HG03135 (cell line): ENCODE measurements around the gene SHISA5.
"Not testable (repeated sequence)": the region's sequence is repeated elsewhere in the genome, so short reads cannot be mapped to it uniquely, and the experiment has no call there.

Experiments
- ATAC-seq: cut with Tn5 transposase; IDR thresholded peaks from one replicate; pipeline ENCODE4 v1.9.1; 2021; ENCODE audit warnings: mild to moderate bottlenecking, moderate library complexity; ENCODE audit not compliant: unreplicated experiment

The SHISA5 gene, protein sequence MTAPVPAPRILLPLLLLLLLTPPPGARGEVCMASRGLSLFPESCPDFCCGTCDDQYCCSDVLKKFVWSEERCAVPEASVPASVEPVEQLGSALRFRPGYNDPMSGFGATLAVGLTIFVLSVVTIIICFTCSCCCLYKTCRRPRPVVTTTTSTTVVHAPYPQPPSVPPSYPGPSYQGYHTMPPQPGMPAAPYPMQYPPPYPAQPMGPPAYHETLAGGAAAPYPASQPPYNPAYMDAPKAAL

DNA sequence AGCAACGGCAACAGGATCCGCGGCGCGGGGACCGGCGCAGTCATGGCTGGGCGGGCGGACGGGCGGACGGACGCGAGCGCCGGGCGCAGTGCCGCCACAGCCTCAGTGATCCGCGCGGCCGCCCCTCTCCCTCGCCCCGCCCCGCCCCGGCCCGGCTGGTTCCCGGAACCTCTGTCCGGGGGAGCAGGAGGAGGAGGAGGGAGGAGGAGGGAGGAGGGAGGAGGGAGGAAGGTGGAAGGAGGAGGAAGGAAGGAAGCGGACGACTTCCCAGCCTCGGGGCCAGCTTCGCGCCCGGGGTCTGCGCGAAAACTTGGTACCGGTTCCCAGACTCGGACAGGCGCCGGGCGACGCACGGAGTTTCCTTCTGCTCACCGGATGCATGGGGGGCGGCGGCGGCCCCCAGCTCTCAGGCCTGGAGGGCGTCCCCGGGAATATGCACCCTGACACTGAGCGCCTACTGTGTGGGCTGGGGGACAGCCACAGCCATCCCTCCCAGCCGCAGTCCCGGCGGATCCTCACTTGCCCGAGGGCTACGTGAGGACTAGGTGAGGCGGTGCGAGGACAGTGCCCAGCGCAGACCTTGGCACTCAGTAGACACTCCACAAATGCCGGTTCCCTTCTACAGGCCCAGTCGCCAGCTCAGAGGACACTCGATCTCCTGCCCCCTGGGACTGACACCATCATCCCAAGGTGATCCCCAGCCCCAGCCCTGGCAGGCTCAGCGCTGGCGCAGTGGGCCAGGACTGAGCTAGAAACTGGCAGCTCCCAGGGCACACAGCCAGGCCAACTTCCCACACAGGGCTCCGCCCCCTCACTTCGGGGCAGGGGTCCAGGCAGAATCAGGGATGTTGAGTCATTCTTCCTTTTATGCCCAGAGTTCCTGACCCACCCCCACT, at the start of gene SHISA5:
TSS of gene SHISA5 (minus strand) at position 124 of the 896 bp plus-strand sequence. CDS start at position 44, 80 bp downstream.
- ATAC-seq: no peak

DNA sequence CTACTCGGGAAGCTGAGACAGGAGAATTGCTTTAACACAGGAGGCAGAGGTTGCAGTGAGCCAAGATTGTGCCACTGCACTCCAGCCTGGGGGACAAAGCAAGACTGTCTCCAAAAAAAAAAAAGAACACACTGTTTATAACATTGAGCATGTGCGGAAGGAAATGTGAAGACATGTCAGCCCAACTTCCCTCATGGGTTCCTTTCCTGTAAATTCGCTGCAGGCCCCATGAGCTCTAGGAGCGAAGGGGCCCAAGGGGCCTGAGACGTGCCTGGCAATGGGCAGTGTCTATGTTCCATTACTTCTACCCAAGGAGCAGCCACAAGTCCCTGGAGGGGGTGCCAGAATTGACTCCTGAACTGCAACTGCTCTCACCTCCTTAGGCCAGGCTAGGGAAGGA, 49.4 kb upstream of the SHISA5 start:
- ATAC-seq: no peak

DNA sequence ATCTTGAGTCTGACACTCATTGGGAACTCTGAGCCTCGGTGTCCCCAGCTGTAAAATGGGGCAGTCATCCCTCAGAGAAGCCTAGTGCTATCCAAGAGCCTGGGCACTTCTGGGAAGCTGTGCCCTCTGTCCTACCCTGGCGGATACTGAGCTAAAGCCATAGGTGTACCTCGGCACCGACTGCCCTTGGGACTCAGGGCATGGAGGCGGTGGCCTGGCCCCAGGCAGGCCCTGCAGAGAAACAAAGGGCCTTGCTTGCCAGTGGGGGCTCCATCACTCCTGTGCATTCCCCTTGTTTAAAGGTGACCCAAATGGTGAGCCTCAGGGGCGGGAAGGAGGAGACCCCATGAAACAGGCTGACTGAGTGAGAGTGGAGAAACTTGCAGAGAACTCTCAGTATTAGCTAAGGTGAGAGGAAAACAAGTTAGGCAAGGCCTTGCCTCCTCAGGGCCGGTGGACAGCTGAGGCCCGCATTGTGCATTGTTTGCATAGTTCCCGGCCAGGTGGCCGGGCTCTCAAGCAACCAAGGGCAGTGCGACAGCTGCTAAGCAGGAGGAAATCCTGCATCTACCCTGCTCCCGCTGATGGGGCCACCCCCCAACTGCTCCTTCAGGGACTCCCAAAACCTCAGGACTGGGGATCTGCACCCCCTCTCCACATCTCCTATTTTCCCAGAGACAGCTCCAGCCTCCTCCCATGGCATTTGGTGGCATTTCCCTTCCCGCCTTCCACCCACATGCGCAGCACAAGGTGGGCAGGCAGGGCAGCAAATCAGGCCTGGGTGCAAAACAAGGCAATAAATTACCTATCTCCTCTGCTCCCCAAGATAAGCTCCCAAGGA, 48.4 kb upstream of the SHISA5 start:
- ATAC-seq: no peak

DNA sequence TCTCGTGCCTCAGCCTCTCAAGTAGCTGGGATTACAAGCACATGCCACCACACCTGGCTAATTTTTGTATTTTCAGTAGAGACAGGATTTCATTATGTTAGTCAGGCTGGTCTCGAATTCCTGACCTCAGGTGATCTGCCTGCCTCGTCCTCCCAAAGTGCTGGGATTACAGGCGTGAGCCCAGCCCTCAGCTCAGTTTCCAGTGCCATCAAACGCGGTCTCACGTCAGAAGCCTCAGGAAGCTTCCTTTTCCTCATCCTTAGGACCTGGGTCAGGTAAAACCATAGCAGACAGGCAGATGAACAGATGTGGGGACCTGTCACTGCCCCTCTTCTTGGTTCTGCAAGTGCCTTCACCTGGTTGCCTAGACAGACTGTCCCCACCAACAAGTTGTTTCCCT, 47.7 kb upstream of the SHISA5 start:
- not testable (repeated sequence) for ATAC-seq

DNA sequence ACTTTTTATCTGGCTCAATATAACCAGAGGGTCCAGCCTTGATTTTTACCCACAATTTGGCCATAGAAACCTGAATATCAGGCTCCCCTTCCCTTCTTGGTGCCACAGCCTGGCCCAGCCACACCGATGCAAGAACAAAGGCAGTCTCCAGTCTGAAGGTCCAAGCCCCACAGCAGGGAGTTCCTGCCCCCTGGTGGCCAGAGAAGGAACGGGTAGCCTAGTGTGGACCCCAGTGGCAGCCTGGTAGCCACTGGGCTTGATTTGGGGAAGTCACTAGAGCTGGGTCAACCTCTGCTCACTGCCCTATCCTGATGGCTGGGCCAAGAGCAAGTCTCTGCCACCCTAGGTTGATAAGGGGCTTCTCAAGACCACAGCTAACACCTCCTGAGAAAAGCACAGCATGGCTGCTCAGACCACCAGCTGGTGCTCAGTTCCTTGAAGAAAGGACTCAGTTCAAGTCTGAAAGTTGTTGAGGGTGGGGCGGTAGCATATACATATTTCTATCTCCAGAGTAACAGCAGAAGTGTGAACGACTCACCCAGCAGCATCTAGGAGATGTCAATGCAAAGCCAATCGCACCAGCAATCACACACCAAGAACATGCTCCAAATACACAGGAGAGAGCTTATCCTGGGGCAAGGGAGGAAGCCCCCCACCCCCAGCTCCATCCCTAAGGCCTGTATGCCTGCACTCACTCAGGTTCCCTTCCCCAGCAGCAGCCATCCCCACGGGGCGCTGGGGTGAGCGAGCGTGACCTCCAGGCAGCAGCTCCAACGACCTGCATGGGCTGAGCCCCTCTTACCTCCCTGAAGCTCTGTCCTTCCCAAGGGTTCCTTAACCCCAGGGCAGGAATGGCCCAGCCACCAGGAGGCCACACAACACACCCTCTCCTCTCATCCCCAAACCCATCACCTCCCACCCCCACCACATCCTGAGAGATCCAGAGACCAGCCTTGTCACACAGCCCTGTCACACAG, 45.0 kb upstream of the SHISA5 start:
- peak; percentile 62 for ATAC-seq

DNA sequence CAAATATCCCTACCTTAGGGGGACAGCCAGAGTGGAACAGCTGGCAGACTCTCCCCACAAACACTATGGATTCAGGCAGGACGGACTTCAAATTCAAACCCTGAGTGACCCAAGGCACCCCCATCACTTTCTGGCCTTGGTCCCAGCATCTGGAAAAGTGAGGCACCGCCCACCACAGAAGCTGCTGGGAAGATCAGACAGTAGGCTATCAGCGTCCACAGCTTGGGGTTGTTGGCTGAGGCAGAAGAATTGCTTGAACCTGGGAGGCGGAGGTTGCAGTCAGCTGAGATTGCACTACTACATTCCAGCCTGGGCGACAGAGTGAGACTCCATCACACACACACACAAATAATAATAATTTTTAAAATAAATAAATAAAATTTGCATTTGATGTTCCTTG, 44.2 kb upstream of the SHISA5 start:
- ATAC-seq: no peak

DNA sequence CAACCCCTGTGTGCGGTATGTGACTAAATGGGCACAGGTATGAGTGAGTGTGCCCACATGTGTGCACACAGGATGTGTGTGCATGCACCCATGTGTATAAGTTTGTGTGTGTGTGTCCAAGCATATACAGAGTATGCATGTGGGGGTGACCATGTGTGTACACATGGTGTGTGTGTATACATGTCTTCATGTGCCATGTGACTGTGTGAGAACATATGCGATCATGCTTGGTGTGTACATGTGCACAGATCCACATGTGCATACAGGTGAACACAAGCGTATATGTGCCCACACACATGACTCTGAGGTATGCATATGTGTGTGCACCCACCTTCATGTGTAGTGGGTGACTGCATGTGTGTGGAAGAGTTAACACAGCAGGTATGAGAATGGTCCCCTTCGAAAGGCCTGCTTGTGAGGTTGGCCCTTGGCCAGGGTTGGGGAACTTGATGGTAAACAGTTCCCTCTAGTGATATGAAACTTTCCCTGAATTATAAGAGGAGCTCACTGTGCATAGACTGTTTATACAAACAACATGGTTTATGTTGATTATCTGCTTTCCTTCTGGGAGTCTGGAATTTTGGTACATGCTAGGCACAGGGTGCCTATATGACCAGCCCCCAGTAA, 42.3 kb upstream of the SHISA5 start:
- ATAC-seq: no peak

DNA sequence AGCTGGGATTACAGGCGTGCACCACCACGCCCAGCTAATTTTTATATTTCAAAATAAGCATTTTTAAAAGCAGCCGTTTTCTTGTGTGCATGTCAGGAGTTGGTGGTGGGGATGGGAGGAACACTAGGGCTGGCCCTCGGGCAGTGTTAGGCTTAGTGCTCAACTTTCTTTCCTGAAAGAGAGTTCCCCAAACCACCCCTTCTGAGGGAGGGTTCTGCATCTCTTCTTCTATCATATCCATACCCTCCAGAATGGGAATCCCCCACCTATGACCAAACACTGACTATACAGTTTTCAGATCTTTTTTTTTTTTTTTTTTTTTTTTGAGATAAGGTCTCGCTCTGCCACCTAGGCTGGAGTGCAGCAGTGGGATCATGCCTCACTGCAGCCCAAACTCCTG, 40.2 kb upstream of the SHISA5 start:
- ATAC-seq: no peak

DNA sequence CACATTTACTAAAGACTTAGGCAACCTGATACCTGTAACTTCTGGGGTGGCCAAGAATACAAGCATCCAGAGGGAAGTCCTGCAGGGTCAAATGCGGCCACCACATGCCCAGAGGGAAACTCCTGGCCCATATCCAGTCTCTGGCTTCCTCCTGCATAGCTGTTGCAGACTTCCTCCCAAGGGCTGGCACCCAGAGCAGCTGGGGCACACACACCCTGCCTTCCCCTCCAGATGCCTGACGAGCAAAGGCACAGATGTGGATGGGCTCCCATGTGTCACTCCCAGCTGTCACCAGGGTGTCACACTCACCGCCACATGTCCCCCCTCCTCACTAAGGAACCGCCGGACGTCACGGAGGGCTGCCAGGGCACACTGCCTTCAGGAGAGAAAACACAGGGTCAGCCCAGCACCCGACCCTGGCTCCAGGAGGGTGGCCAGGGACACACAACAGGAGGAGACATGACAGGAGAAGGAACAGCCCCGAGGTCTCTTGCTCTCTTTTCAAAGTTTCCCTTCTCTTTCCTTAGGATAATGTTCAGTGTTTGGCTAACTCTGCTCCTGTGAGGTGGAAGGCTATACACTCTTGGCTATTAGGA, 39.4 kb upstream of the SHISA5 start:
- no peak for ATAC-seq

DNA sequence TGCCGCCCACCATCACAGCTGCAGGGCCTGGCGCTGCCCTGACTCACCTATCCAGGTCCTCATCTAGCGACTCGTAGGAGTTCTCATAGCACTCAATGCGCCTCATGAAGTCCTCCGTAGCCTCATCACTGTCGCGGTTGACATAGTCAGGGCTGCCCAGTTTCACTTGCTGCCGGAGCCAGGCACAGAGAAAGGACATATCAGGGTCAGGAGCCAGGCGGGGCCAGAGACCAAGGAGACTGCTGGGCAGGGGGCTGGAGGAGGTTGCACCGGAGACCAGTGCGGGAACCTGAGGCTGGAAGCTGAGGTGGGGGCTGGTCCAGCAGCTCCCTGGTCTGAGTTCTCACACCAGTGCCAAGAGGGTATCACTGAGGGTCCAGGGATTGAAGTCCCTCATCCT, 34.5 kb upstream of the SHISA5 start:
- ATAC-seq: no peak

DNA sequence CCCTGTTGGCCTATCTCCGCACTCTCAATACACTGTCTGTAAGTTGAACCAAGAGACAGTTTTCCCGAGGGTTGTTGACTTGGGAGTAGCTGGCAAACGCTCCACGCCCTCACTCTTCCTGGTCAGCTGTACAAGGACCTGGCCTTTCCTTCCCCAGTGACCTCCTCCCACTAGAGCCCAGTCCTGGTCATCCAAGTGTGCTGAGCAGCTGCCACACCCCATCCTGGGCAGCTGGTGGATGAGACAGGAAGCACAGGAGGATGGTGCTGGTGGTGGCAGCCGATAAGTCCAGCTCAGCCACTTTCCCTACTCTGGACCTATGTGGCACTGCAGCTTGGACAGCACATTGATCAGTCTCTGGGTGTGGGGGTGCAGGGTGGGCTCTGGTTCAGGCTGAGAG, 32.8 kb upstream of the SHISA5 start:
- no peak for ATAC-seq

DNA sequence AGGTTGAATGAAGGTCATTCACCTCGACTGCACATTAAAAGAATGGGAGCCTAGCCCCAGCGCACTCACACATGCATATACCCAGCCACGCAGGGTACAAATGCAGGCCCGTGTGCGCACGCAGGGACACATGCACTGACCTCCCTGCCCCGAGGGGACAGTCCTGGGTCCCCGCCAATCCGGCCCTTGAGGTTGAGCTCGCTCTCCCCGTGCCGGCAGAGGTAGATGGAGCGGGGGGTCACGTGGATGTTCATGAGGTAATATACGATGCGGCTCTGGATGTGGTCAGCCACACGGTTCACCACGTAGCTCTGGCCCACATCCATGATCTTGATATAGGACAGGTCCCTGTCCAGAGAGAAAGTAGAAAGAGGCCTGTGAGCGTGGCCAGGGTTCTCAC, 32.1 kb upstream of the SHISA5 start:
- ATAC-seq: no peak

DNA sequence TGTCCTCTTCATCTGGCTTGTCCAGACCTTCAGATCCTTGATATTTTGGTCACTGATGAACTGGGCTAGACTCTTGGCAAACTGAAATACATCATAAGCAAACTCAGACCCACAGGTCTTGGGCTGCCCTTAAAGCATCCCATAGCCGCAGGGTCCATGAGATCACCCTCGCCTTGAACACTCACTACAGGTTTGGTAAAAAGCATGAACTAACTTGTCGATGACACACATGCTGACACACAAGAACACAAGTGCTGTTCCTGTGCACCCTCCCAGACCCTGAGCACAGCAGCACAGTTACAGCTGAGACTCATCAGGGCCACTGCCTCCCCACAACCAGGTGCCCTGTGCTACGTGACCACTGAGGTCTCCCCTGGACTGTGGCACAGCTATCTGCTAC, 31.6 kb upstream of the SHISA5 start:
- no peak for ATAC-seq

DNA sequence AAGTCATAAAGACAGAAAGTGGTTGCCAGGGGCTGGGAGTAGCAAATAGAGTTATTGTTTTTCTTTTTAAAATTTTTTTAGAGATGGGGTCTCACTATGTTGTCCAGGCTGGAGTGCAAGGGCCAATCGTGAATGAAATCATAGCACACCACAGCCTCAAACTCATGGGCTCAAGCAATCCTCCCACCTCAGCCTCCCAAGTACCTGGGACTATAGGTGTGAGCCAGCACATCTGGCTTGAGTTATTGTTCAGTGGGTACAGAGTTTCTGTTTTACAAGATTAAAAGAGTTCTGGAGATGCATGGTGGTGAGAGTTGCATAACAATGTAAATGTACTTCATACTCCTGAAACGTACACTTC, 29.0 kb upstream of the SHISA5 start:
- no peak for ATAC-seq

DNA sequence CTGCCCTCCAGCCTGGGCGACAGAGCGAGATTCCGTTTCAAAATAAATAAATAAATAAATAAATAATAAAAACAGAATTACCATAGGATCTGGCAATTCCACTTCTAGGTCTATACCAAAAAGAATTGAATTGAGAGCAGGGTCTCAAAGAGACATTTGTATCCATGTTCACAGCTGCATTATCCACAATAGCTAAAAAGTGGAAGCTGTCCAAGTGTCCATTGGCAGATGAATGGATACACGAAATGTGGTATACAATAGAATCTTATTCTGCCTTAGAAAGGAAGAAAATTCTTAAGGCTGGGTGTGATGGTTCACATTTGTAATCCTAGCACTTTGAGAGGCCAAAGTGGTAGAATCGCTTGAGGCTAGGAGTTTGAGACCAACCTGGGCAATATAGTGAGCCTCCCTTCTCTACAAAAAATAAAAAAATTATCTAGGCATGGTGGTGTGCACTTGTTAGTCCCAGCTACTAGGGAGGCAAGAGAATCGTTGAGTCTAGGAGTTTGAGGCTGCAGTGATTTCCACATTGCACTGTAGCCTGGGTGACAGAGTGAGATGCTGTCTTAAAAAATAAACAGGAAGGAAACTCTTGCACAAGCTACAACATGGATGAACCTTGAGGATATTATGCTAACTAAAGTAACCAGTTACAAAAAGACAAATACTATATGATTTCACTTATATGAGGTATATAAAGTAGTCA, 28.4 kb upstream of the SHISA5 start:
- ATAC-seq: no peak

DNA sequence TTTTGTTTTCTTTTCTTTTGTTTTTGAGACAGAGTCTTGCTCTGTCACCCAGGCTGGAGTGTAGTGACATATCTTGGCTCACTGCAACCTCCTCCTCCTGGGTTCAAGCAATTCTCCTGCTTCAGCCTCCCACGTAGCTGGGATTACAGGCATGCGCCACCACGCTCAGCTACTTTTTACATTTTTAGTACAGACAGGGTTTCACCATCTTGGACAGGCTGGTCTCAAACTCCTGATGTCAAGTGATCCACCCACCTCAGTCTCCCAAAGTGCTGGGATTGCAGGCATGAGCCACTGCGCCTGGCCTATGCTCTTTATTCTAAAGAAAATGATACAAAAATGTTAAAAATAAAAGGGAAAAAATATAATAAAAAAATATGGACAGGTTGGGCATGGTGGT, 26.7 kb upstream of the SHISA5 start:
- ATAC-seq: not testable (repeated sequence)

DNA sequence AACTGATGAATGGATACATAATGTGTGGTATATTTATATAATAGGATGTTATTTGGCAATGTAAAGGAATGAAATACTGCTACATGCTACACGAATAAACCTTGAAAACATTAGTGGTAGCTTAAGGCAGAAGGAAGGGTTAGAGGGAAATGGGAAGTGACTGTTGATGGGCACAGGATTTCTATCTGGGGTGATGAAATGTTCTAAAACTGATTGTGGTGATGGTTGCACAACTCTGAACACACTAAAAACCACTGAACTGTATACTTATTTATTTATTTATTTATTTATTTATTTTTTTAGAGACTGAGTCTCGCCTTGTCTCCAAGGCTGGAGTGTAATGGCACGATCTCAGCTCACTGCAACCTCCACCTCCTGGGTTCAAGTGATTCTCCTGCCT, 24.8 kb upstream of the SHISA5 start:
- ATAC-seq: no peak

DNA sequence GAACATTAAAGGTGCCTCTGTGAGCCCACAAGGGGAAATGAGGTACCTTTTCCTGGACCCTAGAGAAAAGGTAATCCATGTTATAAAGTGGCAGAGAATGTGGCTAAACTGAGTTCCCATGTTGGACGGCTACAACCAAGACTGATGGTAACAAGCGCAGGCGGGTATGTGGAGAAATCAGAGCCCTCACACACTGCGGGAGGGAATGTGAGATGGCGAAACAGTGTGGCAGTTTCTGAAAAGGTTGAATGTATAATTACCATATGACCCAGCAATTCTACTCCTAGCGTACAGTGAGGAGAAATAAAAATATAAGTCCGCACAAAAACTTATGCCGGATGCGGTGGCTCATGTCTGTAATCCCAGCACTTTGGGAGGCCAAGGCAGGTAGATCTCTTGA, 24.1 kb upstream of the SHISA5 start:
- no peak for ATAC-seq

DNA sequence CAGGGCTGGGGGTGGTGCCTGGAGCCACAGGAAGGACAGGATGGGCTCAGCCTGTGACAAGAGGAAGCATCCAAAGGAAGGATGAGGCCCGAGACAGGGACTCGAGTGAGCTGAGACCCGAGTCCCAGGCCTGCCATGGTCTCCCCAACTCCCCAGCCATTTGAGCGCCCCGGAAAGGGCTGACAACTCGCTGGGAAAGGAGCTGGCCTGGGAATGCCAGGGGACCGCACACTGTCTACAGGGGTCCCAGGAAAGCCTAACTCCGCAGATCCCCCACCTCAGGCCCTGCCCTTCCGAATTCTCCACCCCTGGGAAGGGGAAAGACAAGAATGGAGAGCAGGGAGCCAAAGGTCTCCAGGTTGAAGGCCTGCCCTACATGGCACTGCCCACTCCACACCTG, 21.0 kb upstream of the SHISA5 start:
- ATAC-seq: no peak
